GM19372 (cell line): Measurements from ENCODE around the gene RNF39.

Experiments
- ATAC-seq: cut with Tn5 transposase; IDR thresholded peaks from one replicate; pipeline ENCODE4 v1.9.1; 2021; ENCODE audit warnings: mild to moderate bottlenecking, low read depth, moderate library complexity; ENCODE audit not compliant: unreplicated experiment

The RNF39 gene

DNA sequence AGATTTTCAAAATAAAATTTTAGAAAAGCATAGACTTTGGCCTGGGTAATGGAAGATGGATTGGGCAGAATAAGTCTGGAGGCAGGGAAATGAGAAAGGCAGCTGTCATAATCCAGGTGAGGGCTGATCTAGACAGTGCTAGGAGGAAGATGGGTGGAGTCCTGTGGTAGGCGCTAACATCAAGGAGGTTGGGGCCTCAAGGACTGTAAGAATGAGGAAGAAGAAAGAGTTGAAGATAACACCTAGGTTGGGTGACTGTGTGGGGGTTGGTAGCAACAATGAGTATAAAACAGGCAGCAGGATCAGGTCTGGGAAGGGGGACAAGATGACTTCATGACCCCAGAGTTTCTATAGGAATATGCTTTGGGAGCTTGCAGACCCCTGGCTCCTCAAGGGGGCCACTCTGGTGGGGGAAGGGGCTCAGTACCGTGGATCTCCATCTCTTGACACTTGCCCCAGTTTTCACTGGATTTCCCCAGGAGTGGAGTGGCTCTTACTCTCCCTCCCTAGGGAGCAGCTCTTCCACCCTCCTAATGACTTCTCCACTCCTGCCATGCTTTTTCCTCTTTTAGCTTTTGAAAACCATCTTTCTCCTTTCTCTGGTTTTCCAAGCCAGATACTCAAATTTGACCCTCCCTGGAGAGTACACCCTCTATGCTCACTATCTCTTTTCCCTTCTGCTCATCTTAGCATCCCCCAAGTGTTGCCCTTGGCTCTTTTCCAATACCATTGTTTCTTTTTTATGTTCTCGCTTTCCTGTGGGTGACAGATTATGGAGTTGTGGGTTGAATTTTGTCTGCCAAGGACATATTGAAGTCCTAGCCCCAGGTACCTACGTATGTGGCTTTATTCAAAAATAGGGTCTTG lies 22.6 kb upstream of the RNF39 start:
- ATAC-seq: no peak

DNA sequence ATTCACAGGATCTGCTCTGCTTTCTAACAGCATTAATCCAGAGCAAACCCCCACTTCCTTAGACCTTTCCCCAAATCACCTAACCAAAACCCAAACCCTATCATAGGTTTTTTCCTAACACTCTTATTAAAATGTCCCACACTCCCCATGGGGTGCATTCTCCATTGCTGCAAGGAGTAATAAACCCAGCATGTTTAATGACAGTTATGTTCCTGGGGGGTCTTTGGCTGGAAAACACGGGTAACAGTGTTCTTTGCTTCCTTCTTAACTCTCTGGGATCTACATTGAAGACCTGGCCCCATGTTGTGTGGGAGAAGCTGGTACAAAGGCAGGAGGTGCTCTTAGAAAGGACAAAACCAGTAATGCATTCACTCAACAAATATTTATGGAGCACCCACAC lies 21.3 kb upstream of the RNF39 start:
- no peak for ATAC-seq

DNA sequence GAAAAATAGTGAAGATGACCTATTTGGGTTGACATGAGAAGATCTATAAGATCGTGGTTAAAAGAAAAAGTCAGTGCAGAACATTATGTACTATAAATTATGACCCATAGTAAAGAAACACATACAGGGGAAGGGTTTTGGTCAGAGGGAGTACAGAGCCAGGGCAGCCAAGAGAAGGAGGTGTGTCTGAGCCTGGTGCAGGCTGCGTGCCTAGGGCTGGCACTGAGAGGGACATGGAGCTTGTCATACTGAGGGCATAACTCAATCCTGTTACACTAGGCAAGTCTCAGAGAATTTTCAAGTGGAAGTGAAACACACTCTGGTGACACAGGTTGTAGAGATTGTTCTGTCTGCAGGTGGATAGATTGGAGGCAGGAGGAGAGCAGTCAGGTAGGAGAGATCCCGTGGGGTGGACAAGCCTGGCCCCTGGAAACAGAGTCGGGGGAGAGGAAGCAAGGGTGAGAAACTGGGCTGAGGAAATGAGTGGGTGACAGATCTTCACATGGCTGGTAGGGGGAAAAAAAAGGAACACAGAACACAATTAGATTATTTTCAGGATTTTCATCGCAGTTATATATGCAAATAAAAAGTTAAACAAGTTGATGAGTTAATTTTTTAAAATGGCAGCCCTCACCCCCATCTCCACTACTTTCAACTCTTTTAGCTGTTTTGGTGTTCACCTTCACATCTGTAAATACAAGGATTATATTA lies 18.5 kb upstream of the RNF39 start:
- ATAC-seq: no peak

DNA sequence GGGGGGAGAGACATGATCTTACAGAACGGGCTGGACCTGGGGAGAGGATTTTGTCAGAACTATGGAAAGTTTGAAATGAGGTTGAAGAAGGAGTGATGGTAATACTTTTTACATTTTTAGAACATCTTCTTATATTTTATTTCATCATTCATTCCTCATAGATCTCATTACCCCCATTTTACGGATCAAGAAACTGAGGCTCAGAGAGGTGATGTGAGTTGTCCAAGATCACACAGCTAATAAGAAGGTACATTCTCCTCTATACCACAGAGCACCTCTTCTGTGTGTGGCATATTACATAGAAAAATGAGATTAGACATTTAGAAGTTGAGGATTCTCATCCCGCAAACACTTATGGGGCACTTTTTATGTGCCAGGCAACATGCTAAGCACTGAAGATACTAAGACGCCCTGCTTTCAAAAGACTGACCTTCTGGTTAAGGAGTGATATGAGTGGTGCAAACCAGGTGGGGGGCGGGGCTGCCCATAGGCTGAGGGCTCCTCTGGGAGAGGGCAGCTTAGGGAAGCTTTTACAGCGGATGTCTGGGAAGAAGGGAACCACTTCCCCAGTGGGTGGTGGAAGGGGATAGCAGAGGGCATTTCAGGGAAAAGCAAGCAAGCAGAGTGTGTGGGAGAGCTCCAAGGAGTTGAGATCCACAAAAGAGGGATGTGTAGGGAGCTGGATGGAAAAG lies 17.4 kb upstream of the RNF39 start:
- no peak for ATAC-seq

DNA sequence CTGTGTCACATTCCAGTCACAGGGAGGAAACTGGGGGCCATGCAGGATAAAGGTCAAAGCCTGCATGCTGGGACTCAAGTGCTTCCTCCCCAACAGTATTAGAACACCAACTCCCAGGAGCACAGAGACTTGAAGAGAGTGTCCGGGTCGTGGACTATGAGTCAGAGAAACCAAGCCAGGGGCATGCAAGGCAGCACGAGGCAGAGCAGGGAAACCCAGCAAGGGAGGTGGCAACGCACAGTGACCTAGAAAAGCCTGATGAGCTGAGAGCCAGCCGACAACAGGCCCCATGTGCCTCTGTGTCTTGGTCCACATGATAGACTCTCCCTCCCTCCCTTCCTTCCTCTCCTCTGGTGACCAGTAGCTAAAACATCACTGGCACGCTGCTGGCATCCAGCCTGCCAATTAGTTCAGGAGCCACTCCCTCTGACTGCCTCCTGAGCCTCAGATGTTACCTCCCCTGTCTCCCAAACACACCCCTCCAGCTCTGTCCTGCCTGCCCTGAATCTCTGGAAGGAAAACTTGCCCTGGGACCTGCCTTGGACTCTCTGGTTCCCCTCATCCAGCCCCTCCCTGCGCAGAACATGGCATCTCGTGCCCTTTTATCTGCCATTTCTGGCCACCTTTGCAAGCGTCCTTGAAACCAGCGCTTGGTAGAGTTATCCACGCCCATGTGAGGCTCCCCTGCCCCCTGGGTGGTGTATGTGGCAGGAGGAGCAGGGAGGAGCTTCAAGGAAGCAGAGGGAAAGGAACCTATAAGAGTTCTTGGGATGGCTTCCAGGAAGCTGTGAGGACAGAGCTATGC lies 16.2 kb upstream of the RNF39 start:
- ATAC-seq: no peak

DNA sequence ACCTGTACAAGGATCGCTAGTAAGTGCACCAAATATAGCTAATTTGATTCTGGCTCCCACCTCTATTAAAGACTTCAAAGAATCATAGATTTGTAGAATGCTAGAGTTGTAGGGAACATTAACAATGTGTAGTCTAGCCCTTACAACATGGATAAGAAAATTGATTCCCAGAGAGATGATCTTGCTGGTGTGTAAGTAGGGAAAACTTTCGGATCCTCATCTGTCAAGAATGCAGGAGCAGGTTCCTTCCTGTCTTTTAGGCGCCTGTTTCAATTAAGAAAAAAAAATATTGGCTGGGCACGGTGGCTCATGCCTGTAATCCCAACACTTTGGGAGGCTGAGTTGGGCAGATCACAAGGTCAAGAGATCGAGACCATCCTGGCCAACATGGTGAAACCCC lies 12.3 kb upstream of the RNF39 start:
- ATAC-seq: no peak

DNA sequence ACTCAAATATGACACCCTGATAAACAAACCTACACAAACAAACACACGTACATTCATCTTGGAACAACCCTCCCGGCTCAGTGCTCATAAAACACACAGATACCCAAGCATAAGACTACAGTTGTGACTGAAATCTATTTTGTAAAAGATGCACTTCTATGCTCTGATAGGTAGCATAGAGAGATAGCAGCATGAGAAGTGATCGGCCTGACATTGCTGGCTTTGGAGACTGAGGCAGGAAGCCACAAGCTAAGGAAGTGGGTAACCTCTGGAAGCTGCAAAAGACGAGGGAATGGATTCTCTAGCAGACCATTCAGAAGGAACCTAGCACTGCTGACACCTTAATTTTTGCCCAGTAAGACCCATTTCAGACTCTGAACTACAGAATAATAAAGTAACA lies 1.6 kb upstream of the RNF39 start:
- no peak for ATAC-seq

DNA sequence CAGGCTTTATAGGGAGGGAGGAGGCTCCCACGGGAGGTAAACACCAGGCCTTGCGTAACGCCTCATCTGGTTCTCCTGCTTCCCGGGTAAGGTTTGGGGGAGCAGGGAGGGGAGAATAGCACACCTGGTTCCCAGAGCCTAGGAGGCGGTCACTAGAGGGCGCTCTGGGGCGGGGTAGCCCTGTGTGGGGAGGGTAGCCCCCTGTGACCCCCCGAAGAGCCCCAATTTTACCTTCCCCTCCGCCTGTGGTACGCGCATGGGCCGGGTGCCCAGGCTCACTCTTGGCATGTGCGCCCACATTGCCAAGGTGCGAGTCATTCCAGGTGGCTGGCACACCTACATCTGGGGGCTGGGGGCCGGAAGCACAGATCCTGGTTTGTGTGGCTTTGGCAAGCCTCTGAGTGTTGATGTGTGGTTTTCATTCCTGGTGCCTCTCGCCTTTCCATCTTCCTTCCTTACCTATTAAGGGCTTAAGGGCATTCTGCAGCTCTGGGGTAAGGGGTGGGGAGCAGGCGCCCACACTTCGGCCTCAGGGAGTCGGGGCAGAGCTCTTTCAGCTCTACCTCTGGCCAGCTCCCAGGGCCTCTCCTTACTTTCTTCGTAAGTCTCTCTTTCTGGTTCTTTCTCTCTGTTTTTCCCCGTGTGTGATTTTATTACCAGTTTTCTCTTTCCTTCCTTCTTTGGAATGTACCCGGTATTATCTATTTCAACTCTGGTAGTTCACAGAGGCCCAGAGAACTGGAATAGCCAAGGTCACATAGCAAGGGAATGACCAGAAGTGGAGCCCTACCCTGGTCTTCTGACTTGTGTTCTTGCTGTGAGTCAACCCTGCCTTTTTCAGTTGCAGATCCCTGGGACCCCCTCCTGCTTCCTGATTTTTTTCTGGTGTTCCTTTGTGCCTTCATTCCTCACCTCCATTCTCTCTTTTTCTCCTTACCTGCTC lies 492 bp upstream of the RNF39 start:
- ATAC-seq: no peak

DNA sequence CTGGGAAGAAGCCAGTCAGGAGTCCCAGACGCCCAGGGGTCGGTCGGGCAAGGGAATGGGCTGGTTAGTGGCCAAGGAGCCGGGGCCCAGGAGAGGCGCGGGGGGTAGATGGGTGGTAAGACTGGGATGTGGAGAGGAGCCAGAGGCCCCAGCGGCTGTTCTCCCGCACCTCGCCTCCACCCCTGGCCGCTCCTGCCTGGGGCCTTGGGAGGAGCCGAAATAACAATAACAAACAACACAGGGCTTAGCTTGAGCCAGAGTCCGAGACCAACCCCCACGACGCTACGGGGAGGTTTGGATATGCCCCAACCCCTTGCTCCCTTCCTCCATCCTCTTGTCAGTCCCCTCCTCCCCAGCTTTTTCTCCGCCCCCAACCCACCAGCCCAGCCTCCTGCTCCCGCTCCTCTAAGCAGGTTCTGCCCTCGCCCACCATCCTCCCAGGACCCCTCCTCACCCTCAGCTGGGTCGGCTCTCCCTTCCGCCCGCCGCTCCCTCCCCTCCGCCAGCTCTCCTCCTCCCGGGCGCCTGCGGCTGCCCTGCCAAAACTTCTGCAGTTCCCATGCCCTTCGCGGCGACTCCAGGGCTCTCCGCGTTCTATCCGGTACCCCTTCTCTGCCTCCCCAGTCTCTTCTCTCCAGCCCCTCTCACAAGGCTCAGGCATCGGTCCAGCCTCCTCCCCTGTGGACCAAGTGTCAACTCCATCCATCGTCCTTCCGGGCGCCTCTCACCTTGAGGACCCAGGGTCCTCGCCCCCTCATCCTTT lies 1.1 kb downstream of the RNF39 start:
- no peak for ATAC-seq

DNA sequence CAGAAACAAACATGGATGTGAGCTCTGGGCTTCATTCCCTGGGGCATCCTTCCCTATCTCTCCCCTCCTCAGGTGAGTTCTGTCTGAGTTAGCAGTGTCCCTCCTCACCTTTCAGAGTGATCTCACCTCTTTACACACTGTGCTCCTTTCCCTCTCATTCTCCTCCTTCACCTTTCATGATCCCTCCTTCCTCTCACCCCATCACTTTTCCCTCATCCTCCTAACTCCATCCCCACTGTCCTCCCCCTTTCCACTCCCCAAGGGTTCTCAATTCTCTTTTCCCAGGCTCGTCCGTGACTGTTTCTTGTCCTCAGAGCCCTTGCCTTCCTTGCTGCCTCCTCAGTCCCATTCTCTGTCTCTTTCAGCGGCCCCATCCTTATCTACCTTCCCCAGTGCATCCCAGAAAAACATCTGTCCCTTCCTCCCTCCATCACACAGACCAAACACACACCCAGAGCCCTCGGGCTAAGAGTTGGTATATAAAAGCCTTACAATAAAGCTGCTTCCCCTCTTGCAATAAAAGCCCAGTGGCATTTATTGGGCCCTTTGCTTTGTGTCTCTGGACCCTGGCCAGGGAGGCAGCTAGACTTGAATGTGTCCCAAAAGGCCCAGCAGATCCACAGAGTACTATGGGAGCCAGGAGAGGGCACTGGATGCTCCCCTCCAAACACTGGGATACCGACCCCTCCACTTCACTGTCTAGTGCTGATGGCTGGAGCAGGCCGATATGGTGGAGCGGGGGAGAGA lies 1.9 kb downstream of the RNF39 start:
- ATAC-seq: no peak

DNA sequence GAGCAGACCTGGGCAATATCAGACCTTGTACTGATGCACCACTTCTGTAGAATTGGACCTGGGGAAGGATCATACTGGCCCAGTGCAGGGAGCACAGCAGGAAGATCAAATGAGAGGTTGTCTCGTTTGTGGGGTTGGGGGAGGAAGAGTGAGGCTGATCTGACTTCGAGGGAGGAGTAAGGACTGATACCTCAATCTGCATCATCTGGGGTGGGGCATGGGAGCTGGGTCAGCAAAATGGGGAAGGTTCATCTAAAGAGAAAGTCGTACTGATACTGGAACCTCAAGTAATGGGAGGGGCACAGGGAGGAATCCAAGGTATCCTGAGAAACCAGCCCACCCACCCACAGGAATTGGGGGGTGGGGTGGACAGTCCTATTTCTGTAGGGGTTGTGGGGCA lies 3.7 kb downstream of the RNF39 start:
- no peak for ATAC-seq

DNA sequence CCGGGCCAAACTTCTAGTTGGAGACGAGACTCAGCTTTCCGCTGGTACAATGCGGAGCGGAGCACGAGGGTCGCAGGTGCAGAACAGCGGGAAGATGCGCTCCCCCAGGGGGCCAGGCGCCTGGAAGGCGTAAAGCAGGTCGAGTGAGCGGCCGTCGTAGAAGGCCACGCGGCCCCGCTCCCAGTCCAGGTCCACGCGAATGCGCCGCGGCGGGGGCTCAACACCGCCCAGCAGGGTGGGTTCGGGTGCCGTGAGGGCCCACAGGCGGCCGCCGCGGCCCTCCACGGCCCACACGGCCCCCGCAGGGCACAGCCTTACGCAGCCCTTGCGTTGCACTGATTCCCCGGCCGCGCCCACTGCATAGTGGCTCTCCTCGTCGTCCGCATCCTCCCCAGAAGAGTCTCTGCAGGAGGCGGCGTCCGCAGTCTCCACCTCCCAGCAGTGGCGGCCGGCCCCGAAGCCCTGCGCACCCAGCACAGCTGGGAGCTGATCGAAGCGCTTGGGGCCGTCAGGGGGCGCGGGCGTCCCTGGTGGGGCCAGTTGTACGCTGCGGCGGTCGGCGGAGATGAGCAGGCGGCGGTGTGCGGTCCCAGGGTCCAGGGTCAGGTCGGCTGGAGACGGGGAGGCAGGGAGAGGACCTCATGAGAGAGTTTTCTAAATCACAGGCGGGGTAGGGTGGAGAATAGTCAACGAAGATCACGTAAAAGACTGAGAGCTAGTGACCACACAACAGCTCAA lies 4.3 kb downstream of the RNF39 start:
- ATAC-seq: no peak

DNA sequence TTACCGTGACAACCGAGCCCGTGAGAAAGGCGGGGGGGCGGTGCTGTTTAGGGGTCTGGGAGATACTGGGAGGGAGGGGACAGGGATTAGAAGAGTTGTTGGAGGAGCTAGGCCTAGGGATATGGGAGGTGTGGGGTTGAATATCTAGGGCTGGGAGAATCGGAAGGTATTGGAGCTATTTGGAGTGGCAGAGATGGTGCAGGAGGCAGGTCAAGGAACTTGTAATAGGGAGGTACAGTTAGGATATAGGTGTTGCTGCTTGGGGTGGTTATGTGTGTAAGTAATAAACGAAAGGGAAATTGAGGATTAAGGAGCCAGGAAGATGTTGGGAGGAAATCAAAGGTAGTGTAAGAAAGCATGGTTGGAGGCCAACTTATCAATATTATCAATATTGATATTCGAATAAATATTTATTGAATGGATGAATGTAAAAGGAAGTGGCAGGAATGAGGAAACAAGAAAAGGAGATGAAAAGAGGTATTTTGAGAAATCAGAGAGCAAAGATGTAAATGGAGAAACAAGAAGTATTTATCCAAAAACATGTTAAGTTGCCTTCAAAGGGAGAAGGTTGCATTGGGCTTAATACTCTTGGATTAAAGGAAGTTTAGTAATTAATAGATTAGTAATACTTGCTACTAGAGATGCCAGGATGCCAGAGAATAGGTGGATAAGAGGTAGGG lies 8.0 kb downstream of the RNF39 start:
- ATAC-seq: no peak

DNA sequence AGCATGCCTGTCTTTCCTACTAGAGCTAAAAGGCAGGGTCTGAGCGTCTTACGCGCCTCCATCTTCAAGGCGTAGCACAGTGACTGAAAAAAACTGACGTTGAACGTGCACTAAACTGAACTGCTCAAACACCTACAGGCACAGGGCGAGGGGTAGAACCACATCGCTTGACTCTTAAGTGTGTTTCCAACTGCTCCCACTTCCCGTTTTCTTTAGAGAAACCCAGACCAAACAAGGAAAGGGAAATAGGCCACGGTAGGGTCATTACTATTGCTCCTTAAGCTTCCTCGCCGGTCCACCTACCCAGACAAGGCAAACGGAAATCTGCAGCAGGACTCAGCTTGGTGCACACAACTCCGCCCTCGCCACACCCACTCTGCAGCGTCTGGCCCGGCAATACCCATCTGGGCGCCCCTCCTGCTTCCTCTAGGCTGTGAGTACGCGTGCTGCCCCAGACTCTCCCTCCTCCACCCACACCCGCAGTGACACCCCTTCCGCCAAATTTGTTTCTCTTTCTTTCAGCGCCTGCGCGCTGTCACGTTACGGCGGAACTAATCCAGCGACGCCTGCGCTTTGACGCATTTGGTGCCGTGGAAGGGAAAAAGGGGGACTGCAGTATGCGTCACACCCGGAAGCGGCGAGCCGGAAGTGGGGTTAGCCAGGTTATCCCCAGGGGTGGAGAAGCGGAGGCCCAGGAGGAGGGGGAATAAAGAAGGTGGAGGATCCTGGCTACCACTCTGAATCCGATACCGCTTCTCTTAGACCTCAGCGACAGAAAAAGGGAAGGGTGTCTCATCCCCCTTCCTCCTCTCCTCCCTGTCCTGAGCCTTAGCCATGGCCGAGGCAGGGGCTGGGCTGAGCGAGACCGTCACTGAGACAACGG lies 8.8 kb downstream of the RNF39 start, which contains the start of gene PPP1R11:
PPP1R11 (plus strand) TSS at position 622 of the 883 bp plus-strand sequence; CDS start at position 835, 213 bp downstream.
- ATAC-seq: peak; percentile 96

DNA sequence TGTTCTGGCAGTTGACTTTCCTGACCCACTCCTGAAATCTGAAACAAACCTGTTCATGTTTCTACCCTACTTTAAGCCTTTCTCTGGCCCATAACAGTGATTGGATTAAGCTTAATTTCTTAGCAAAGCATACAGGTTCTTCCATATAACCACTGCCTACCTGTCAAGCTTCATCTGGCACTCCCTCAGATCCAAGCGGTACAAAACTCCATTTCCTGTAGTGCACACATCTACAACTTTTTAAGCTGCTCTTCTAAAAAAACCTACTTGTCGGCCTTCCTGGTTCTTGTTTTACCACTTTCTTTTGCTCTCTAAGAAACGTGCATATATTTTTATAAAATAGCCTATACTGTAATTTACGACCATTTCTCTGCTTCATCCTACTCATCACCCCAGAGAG lies 9.5 kb downstream of the RNF39 start:
- ATAC-seq: no peak

DNA sequence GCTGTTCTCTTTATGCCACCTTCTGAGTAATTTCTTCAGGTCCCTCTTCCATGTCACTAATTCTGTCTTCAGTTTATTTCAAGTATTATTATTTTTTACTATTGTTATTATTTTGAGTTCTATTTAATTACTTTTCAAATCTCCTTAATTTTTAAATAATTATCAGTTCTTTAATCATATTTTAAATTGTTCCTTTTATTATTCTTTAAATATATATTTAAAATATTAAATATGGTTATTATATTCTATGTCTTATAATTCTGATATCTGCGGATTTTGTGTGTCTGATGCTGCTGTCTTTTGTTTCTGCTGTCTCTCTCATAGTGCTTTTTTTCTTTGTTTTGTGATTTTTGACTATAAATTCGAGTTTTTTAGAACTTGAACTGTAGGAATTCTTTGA lies 12.3 kb downstream of the RNF39 start:
- ATAC-seq: no peak
